ENCODE results near the gene BCAP31. TPM values are rescaled to one million over a fixed set of nuclear protein-coding genes. Genes with fewer than 3 reads are reported as not detected.

Gene BCAP31
- total RNA-seq, 1 experiment from 2014 or later, result 432 TPM

- H3K36me3 ChIP-seq (ENCODE audit: control insufficient read depth, insufficient read depth, low read length), result no peaks in the 10 kb centered on the region
- POLR2A ChIA-PET, result no interaction called here
- in situ Hi-C loops (cut with HindIII; ENCODE audit: low pct_unique_long_range_greater_than_20kb, low sequenced_read_pairs), result no loop called here
- TF ChIP-seq TCF7L2 (IDR thresholded peaks at IDR 0.05; ENCODE audit: low read depth, low read length), result no peak
- TF ChIP-seq REST (IDR thresholded peaks at IDR 0.05; ENCODE audit: insufficient read depth in 1 of 2, low read depth in 2 of 2, low read length in 1 of 2), result no peak
- TF ChIP-seq CTCF (IDR thresholded peaks at IDR 0.05), result no peak
- no peak for TF ChIP-seq POLR2AphosphoS5 (IDR thresholded peaks at IDR 0.05; ENCODE audit: low read depth, low read length)
- TF ChIP-seq SIN3A (IDR thresholded peaks at IDR 0.05; ENCODE audit: borderline replicate concordance, insufficient read depth, low read depth, low read length), result no peak
- no peaks in the 10 kb centered on the region for H3K9me3 ChIP-seq (ENCODE audit: control insufficient read depth, insufficient read depth, low read depth, low read length)
- intact Hi-C loops (cut with micrococcal nuclease; ENCODE audit: unreplicated experiment), result loop anchor here (5.0 kb wide), 1 partner anchor 54 kb away; no protein-coding TSS in a partner anchor
- no peaks in the 10 kb centered on the region for H3K4me1 ChIP-seq (ENCODE audit: control insufficient read depth, insufficient read depth, low read length)
- no peak overlapping the region for H3K27ac ChIP-seq (ENCODE audit: low read length)
- CTCF ChIA-PET, result no interaction called here
- ATAC-seq (no peak), DNase-seq (ENCODE audit: low read depth, low spot score) (no peak)
- BruUV-seq (replicated peaks), result no TSS peak
- H3K4me3 ChIP-seq (ENCODE audit: low read depth in 2 of 2, low read length in 2 of 2), result no peak overlapping the region
- peaks cover 4% of the 10 kb centered on the region; the same call in 1 of the 2 replicates for H3K27me3 ChIP-seq (ENCODE audit: control insufficient read depth, insufficient read depth, low read length)
Measured at GRCh38 chrX:153665726-153666306, 58.4 kb downstream of the BCAP31 start.

GRCh38 chrX:153662266-153662665, 61.9 kb downstream of the BCAP31 start:
- DNase-seq (ENCODE audit: low read depth, low spot score), result no peak
- intact Hi-C loops (cut with micrococcal nuclease; ENCODE audit: unreplicated experiment), result loop anchor here (5.0 kb wide), 1 partner anchor 120 kb away; no protein-coding TSS in a partner anchor
- CTCF ChIA-PET, result interaction anchor here (0.6 to 1.2 kb wide), 3 partner anchors 9 to 123 kb away, joined by 3 to 9 read pairs (median 6); no protein-coding TSS in a partner anchor

More at GRCh38 chrX:153662266-153662665, 61.9 kb downstream of the BCAP31 start:
- in situ Hi-C loops (cut with HindIII; ENCODE audit: low pct_unique_long_range_greater_than_20kb, low sequenced_read_pairs), result no loop called here
- POLR2A ChIA-PET, result no interaction called here
- BruUV-seq (replicated peaks), result no TSS peak
- TF ChIP-seq TCF7L2 (IDR thresholded peaks at IDR 0.05; ENCODE audit: low read depth, low read length) (no peak), CTCF (IDR thresholded peaks at IDR 0.05) (peak; percentile 75)
- ATAC-seq, result peak; percentile 82
- H3K4me1 ChIP-seq (ENCODE audit: control insufficient read depth, insufficient read depth, low read length), result no peaks in the 10 kb centered on the region
- H3K4me3 ChIP-seq (ENCODE audit: low read depth in 2 of 2, low read length in 2 of 2), result peak overlapping the region in 1 of 2 experiments; percentile 23; a peak in 2 of 4 replicates
- peaks cover 4% of the 10 kb centered on the region; the same call in 1 of the 2 replicates for H3K27me3 ChIP-seq (ENCODE audit: control insufficient read depth, insufficient read depth, low read length)
- no peak overlapping the region for H3K27ac ChIP-seq (ENCODE audit: low read length)
- no peaks in the 10 kb centered on the region for H3K36me3 ChIP-seq (ENCODE audit: control insufficient read depth, insufficient read depth, low read length)
- H3K9me3 ChIP-seq (ENCODE audit: control insufficient read depth, insufficient read depth, low read depth, low read length), result no peaks in the 10 kb centered on the region

All from Panc1 (cell line).